AG04450 (cell line): Measurements from ENCODE around the gene TMEM161A. TPM values are rescaled to one million over a fixed set of nuclear protein-coding genes. Genes with fewer than 3 reads are reported as not detected.
"Not testable (repeated sequence)": the region's sequence is repeated elsewhere in the genome, so short reads cannot be mapped to it uniquely, and the experiment has no call there.

Experiments
- CTCF ChIA-PET: fragments of 300-600, 350-600 bp; formaldehyde crosslinking; extraction: SDS; loops from one replicate; lab custom pipeline; 2022; ENCODE audit warnings: antibody characterized with exemption, inconsistent platforms; lab: Charles Lee
- POLR2A ChIA-PET: fragments of 350-600 bp; formaldehyde crosslinking; extraction: SDS; loops from one replicate; lab custom pipeline; 2021; ENCODE audit warnings: antibody characterized with exemption, inconsistent platforms; lab: Yijun Ruan, JAX
- DNase-seq: peaks from one replicate; pipeline ENCODE4 v3.0.0-alpha.2; 2011; ENCODE audit warnings: low read depth, low spot score
- H3K27ac ChIP-seq: one replicate; pipeline ENCODE4 v1.5.1; 2012; ENCODE audit warnings: low read depth, low read length, control low read depth
- H3K27me3 ChIP-seq: one replicate; pipeline ENCODE4 v1.6.0; 2012; ENCODE audit warnings: low read length; ENCODE audit not compliant: control insufficient read depth, insufficient read depth
- H3K4me3 ChIP-seq: 2 replicates; pipeline ENCODE4 v1.5.1; 2011; ENCODE audit warnings: mild to moderate bottlenecking, low read depth, low read length, control low read depth
- H3K9me3 ChIP-seq: 2 replicates; pipeline ENCODE4 v1.5.1; 2012; ENCODE audit warnings: low read length; ENCODE audit not compliant: control insufficient read depth, insufficient read depth
- CTCF ChIP-seq: IDR thresholded peaks from 2 replicates; pipeline ENCODE4 v1.5.1; 2011; ENCODE audit warnings: low read depth, low read length, control low read depth, inconsistent platforms
- polyA plus RNA-seq: library from polyadenylated mRNA; depleted of rRNA; stranded (reverse); fragments of >200 nt; gene quantifications from 2 replicates; pipeline ENCODE4 v1.2.3, GENCODE V29; 2011

The TMEM161A gene
- polyA plus RNA-seq, 1 experiment = 16.0 TPM

GRCh38 chr19:19145281-19145680, 7.0 kb upstream of the TMEM161A start:
- no peak for DNase-seq
- CTCF ChIA-PET = interaction anchor here (0.6 to 5.1 kb wide), 17 partner anchors 8 to 195 kb away, joined by 3 to 102 read pairs (median 3); partner anchors contain the start of genes BORCS8 and RFXANK
- peaks cover 4% of the 10 kb centered on the region for H3K27me3 ChIP-seq
- no peak overlapping the region for H3K4me3 ChIP-seq
- no peaks in the 10 kb centered on the region; the same call in 1 of the 2 replicates for H3K9me3 ChIP-seq
- no peak for TF ChIP-seq CTCF
- H3K27ac ChIP-seq = no peak overlapping the region
- POLR2A ChIA-PET = interaction anchor here (0.6 to 1.0 kb wide), 3 partner anchors 29 to 58 kb away, joined by 3 to 4 read pairs (median 3); partner anchors contain the start of gene NR2C2AP

- Histone ChIP-seq H3K4me3 (no peak overlapping the region), H3K9me3 (peaks cover 3% of the 10 kb centered on the region; the same call in 1 of the 2 replicates), H3K27me3 (peaks cover 4% of the 10 kb centered on the region), H3K27ac (no peak overlapping the region)
- DNase-seq = no peak
- TF ChIP-seq CTCF = no peak
- POLR2A ChIA-PET = no interaction called here
- CTCF ChIA-PET = interaction anchor here (1.2 to 2.9 kb wide), 2 partner anchors 32 to 147 kb away, joined by 3 to 14 read pairs; no protein-coding TSS in a partner anchor
Measured at GRCh38 chr19:19142347-19142746, 4.1 kb upstream of the TMEM161A start.

- DNase-seq = no peak
- H3K4me3 ChIP-seq = no peak overlapping the region
- TF ChIP-seq CTCF = no peak
- CTCF ChIA-PET = interaction anchor here (0.5 to 2.9 kb wide), 2 partner anchors 12 to 34 kb away, joined by 8 to 14 read pairs; no protein-coding TSS in a partner anchor
- peaks cover 3% of the 10 kb centered on the region; the same call in 1 of the 2 replicates for H3K9me3 ChIP-seq
- H3K27me3 ChIP-seq = peaks cover 4% of the 10 kb centered on the region
- H3K27ac ChIP-seq = no peak overlapping the region
- POLR2A ChIA-PET = interaction anchor here (0.6 kb wide), 2 partner anchors 12 to 86 kb away, joined by 3 to 5 read pairs; no protein-coding TSS in a partner anchor
Measured at GRCh38 chr19:19140476-19140875, 2.2 kb upstream of the TMEM161A start.

GRCh38 chr19:19139876-19140229, 1.6 kb upstream of the TMEM161A start:
- H3K9me3 ChIP-seq = peaks cover 3% of the 10 kb centered on the region; the same call in 1 of the 2 replicates
- H3K4me3 ChIP-seq = no peak overlapping the region
- no peak for DNase-seq
- POLR2A ChIA-PET = no interaction called here
- peaks cover 4% of the 10 kb centered on the region for H3K27me3 ChIP-seq
- CTCF ChIA-PET = interaction anchor here (2.9 kb wide), 1 partner anchor 35 kb away, joined by 14 read pairs; no protein-coding TSS in a partner anchor
- TF ChIP-seq CTCF = no peak
- H3K27ac ChIP-seq = peak overlapping the region; percentile 2

- Histone ChIP-seq H3K27ac (peak overlapping the region; percentile 39), H3K4me3 (peak overlapping the region; percentile 94), H3K27me3 (peaks cover 4% of the 10 kb centered on the region), H3K9me3 (peaks cover 8% of the 10 kb centered on the region)
- POLR2A ChIA-PET = no interaction called here
- CTCF ChIA-PET = interaction anchor here (0.6 to 1.6 kb wide), 3 partner anchors 8 to 37 kb away, joined by 3 to 8 read pairs (median 4); no protein-coding TSS in a partner anchor
- DNase-seq = no peak
- no peak for TF ChIP-seq CTCF
Measured at GRCh38 chr19:19137556-19138108, 646 bp downstream of the TMEM161A start.

GRCh38 chr19:19135713-19136112, 2.6 kb downstream of the TMEM161A start:
- H3K9me3 ChIP-seq = peaks cover 18% of the 10 kb centered on the region
- DNase-seq, H3K27me3 ChIP-seq, H3K27ac ChIP-seq, POLR2A ChIA-PET, H3K4me3 ChIP-seq: not testable (repeated sequence)
- CTCF ChIA-PET = interaction anchor here (0.7 to 0.8 kb wide), 2 partner anchors 10 to 40 kb away, joined by 3 to 4 read pairs; no protein-coding TSS in a partner anchor
